HEK293 (cell line): ENCODE data around the gene PTGER2.

Source experiments
- AEBP2 ChIP-seq: fragments of 450-650 bp; formaldehyde crosslinking; IDR thresholded peaks from 2 replicates; pipeline ENCODE4 v1.5.1; 2016; ENCODE audit warnings: missing biosample characterization, missing genetic modification characterization, borderline replicate concordance
- FEZF1 ChIP-seq: fragments of 450-650 bp; formaldehyde crosslinking; IDR thresholded peaks from 2 replicates; pipeline ENCODE4 v1.5.1; 2016; ENCODE audit warnings: missing biosample characterization, missing genetic modification characterization
- GFI1B ChIP-seq: fragments of 450-650 bp; formaldehyde crosslinking; IDR thresholded peaks from 2 replicates; pipeline ENCODE4 v1.5.1; 2016; ENCODE audit warnings: missing biosample characterization, missing genetic modification characterization
- GLI2 ChIP-seq: fragments of 450-650 bp; formaldehyde crosslinking; IDR thresholded peaks from 2 replicates; pipeline ENCODE4; 2017; ENCODE audit warnings: missing biosample characterization, missing genetic modification characterization, low read depth, borderline replicate concordance
- KLF1 ChIP-seq: fragments of 450-650 bp; formaldehyde crosslinking; IDR thresholded peaks from 2 replicates; pipeline ENCODE4 v1.5.1; 2016; ENCODE audit warnings: missing biosample characterization, missing genetic modification characterization
- KLF7 ChIP-seq: fragments of 450-650 bp; formaldehyde crosslinking; IDR thresholded peaks from 2 replicates; pipeline ENCODE4 v1.5.1; 2016; ENCODE audit warnings: missing biosample characterization, missing genetic modification characterization, borderline replicate concordance
- PRDM1 ChIP-seq: fragments of 450-650 bp; formaldehyde crosslinking; IDR thresholded peaks from 2 replicates; pipeline ENCODE4; 2016; ENCODE audit warnings: missing biosample characterization, missing genetic modification characterization
- SCRT1 ChIP-seq: fragments of 450-650 bp; formaldehyde crosslinking; IDR thresholded peaks from 2 replicates; pipeline ENCODE4 v1.5.1; 2016; ENCODE audit warnings: missing biosample characterization, missing genetic modification characterization, borderline replicate concordance
- SP2 ChIP-seq: fragments of 450-650 bp; formaldehyde crosslinking; IDR thresholded peaks from 2 replicates; pipeline ENCODE4 v1.5.1; 2016; ENCODE audit warnings: missing biosample characterization, missing genetic modification characterization
- ZBTB20 ChIP-seq: fragments of 450-650 bp; formaldehyde crosslinking; IDR thresholded peaks from 2 replicates; pipeline ENCODE4 v1.5.1; 2016; ENCODE audit warnings: missing biosample characterization, missing genetic modification characterization
- ZBTB21 ChIP-seq: fragments of 450-650 bp; formaldehyde crosslinking; IDR thresholded peaks from 2 replicates; pipeline ENCODE4 v1.5.1; 2017; ENCODE audit warnings: missing biosample characterization, missing genetic modification characterization
- ZEB2 ChIP-seq: fragments of 450-650 bp; formaldehyde crosslinking; IDR thresholded peaks from 2 replicates; pipeline ENCODE4 v1.5.1; 2016; ENCODE audit warnings: missing biosample characterization, missing genetic modification characterization
- ZFP69B ChIP-seq: fragments of 450-650 bp; formaldehyde crosslinking; IDR thresholded peaks from 2 replicates; pipeline ENCODE4 v1.5.1; 2016; ENCODE audit warnings: missing biosample characterization, missing genetic modification characterization
- ZNF10 ChIP-seq: fragments of 450-650 bp; formaldehyde crosslinking; IDR thresholded peaks from 2 replicates; pipeline ENCODE4 v1.5.1; 2017; ENCODE audit warnings: missing biosample characterization, missing genetic modification characterization
- ZNF112 ChIP-seq: fragments of 450-650 bp; formaldehyde crosslinking; IDR thresholded peaks from 2 replicates; pipeline ENCODE4 v1.5.0; 2017; ENCODE audit warnings: missing biosample characterization, missing genetic modification characterization
- ZNF133 ChIP-seq: fragments of 450-650 bp; formaldehyde crosslinking; IDR thresholded peaks from 2 replicates; pipeline ENCODE4 v1.5.1; 2016; ENCODE audit warnings: missing biosample characterization, missing genetic modification characterization
- ZNF19 ChIP-seq: fragments of 450-650 bp; formaldehyde crosslinking; IDR thresholded peaks from 2 replicates; pipeline ENCODE4; 2016; ENCODE audit warnings: missing biosample characterization, missing genetic modification characterization, low read depth
- ZNF211 ChIP-seq: fragments of 450-650 bp; formaldehyde crosslinking; IDR thresholded peaks from 2 replicates; pipeline ENCODE4 v1.5.1; 2016; ENCODE audit warnings: low read depth, missing biosample characterization, missing genetic modification characterization
- ZNF37A ChIP-seq: fragments of 450-650 bp; IDR thresholded peaks from 2 replicates; pipeline ENCODE4 v1.5.1; 2018; ENCODE audit warnings: missing biosample characterization, missing genetic modification characterization
- ZNF398 ChIP-seq: fragments of 450-650 bp; formaldehyde crosslinking; IDR thresholded peaks from 2 replicates; pipeline ENCODE4 v1.5.1; 2017; ENCODE audit warnings: missing biosample characterization, missing genetic modification characterization
- ZNF529 ChIP-seq: fragments of 450-650 bp; formaldehyde crosslinking; IDR thresholded peaks from 2 replicates; pipeline ENCODE4 v1.5.1; 2017; ENCODE audit warnings: missing genetic modification characterization, missing biosample characterization; ENCODE audit not compliant: insufficient replicate concordance
- ZNF544 ChIP-seq: fragments of 450-650 bp; formaldehyde crosslinking; IDR thresholded peaks from 2 replicates; pipeline ENCODE4 v1.5.0; 2017; ENCODE audit warnings: missing biosample characterization, missing genetic modification characterization
- ZNF571 ChIP-seq: fragments of 450-650 bp; formaldehyde crosslinking; IDR thresholded peaks from 2 replicates; pipeline ENCODE4 v1.5.0; 2017; ENCODE audit warnings: missing biosample characterization, missing genetic modification characterization
- ZNF585B ChIP-seq: fragments of 450-650 bp; formaldehyde crosslinking; IDR thresholded peaks from 2 replicates; pipeline ENCODE4 v1.5.1; 2016; ENCODE audit warnings: missing biosample characterization, missing genetic modification characterization
- ZNF623 ChIP-seq: fragments of 450-650 bp; formaldehyde crosslinking; IDR thresholded peaks from 2 replicates; pipeline ENCODE4 v1.5.1; 2016; ENCODE audit warnings: missing biosample characterization, missing genetic modification characterization
- ZNF677 ChIP-seq: fragments of 450-650 bp; IDR thresholded peaks from 2 replicates; pipeline ENCODE4 v1.5.0; 2018; ENCODE audit warnings: missing biosample characterization, mild to moderate bottlenecking, missing genetic modification characterization, moderate library complexity
- ZNF701 ChIP-seq: fragments of 450-650 bp; formaldehyde crosslinking; IDR thresholded peaks from 2 replicates; pipeline ENCODE4 v1.5.1; 2016; ENCODE audit warnings: missing biosample characterization, missing genetic modification characterization
- ZNF792 ChIP-seq: fragments of 450-650 bp; formaldehyde crosslinking; IDR thresholded peaks from 2 replicates; pipeline ENCODE4 v1.5.1; 2016; ENCODE audit warnings: missing biosample characterization, missing genetic modification characterization
- ZNF837 ChIP-seq: fragments of 450-650 bp; formaldehyde crosslinking; IDR thresholded peaks from 2 replicates; pipeline ENCODE4 v1.5.1; 2016; ENCODE audit warnings: missing biosample characterization, missing genetic modification characterization
- TF ChIP-seq, protein P1 (sequence below): fragments of 450-650 bp; formaldehyde crosslinking; IDR thresholded peaks from 2 replicates; pipeline ENCODE4 v1.5.1; 2016; ENCODE audit warnings: missing biosample characterization, missing genetic modification characterization
- TF ChIP-seq, protein P2 (sequence below): fragments of 450-650 bp; formaldehyde crosslinking; IDR thresholded peaks from 2 replicates; pipeline ENCODE4 v1.5.1; 2017; ENCODE audit warnings: missing biosample characterization, missing genetic modification characterization
- TF ChIP-seq, protein P3 (sequence below): fragments of 450-650 bp; formaldehyde crosslinking; IDR thresholded peaks from 2 replicates; pipeline ENCODE4 v1.5.1; 2016; ENCODE audit warnings: missing biosample characterization, missing genetic modification characterization

The PTGER2 gene

GRCh38 chr14:52313903-52314594, at the start of gene PTGER2 (continued):
- TF ChIP-seq, protein P1, sequence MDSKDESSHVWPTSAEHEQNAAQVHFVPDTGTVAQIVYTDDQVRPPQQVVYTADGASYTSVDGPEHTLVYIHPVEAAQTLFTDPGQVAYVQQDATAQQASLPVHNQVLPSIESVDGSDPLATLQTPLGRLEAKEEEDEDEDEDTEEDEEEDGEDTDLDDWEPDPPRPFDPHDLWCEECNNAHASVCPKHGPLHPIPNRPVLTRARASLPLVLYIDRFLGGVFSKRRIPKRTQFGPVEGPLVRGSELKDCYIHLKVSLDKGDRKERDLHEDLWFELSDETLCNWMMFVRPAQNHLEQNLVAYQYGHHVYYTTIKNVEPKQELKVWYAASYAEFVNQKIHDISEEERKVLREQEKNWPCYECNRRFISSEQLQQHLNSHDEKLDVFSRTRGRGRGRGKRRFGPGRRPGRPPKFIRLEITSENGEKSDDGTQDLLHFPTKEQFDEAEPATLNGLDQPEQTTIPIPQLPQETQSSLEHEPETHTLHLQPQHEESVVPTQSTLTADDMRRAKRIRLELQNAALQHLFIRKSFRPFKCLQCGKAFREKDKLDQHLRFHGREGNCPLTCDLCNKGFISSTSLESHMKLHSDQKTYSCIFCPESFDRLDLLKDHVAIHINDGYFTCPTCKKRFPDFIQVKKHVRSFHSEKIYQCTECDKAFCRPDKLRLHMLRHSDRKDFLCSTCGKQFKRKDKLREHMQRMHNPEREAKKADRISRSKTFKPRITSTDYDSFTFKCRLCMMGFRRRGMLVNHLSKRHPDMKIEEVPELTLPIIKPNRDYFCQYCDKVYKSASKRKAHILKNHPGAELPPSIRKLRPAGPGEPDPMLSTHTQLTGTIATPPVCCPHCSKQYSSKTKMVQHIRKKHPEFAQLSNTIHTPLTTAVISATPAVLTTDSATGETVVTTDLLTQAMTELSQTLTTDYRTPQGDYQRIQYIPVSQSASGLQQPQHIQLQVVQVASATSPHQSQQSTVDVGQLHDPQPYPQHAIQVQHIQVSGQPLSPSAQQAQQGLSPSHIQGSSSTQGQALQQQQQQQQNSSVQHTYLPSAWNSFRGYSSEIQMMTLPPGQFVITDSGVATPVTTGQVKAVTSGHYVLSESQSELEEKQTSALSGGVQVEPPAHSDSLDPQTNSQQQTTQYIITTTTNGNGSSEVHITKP (tag by site-specific recombination): peak; percentile 56
- TF ChIP-seq ZNF112 (tag by site-specific recombination): no peak
- TF ChIP-seq ZBTB20 (tag by site-specific recombination): no peak
- TF ChIP-seq ZNF529 (tag by site-specific recombination): no peak
- TF ChIP-seq, protein P2, sequence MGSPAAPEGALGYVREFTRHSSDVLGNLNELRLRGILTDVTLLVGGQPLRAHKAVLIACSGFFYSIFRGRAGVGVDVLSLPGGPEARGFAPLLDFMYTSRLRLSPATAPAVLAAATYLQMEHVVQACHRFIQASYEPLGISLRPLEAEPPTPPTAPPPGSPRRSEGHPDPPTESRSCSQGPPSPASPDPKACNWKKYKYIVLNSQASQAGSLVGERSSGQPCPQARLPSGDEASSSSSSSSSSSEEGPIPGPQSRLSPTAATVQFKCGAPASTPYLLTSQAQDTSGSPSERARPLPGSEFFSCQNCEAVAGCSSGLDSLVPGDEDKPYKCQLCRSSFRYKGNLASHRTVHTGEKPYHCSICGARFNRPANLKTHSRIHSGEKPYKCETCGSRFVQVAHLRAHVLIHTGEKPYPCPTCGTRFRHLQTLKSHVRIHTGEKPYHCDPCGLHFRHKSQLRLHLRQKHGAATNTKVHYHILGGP: no peak
- TF ChIP-seq KLF7 (tag by site-specific recombination): no peak
- TF ChIP-seq ZNF571 (tag by site-specific recombination): no peak
- TF ChIP-seq ZNF19: no peak
- TF ChIP-seq, protein P3, sequence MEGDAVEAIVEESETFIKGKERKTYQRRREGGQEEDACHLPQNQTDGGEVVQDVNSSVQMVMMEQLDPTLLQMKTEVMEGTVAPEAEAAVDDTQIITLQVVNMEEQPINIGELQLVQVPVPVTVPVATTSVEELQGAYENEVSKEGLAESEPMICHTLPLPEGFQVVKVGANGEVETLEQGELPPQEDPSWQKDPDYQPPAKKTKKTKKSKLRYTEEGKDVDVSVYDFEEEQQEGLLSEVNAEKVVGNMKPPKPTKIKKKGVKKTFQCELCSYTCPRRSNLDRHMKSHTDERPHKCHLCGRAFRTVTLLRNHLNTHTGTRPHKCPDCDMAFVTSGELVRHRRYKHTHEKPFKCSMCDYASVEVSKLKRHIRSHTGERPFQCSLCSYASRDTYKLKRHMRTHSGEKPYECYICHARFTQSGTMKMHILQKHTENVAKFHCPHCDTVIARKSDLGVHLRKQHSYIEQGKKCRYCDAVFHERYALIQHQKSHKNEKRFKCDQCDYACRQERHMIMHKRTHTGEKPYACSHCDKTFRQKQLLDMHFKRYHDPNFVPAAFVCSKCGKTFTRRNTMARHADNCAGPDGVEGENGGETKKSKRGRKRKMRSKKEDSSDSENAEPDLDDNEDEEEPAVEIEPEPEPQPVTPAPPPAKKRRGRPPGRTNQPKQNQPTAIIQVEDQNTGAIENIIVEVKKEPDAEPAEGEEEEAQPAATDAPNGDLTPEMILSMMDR (tag by site-specific recombination): peak; percentile 30; the same call in 1 of the 2 replicates
- TF ChIP-seq SP2: peak; percentile 81
- no peak for TF ChIP-seq ZNF37A (tag by site-specific recombination)
- no peak for TF ChIP-seq ZNF10 (tag by site-specific recombination)
- TF ChIP-seq FEZF1 (tag by site-specific recombination): no peak
- no peak for TF ChIP-seq ZFP69B (tag by site-specific recombination)
- no peak for TF ChIP-seq ZNF585B (tag by site-specific recombination)
- TF ChIP-seq ZNF623 (tag by site-specific recombination): no peak
- TF ChIP-seq ZNF398 (tag by site-specific recombination): peak; percentile 73
- no peak for TF ChIP-seq ZBTB21 (tag by site-specific recombination)
- peak; percentile 66; the same call in 1 of the 2 replicates for TF ChIP-seq ZEB2
- TF ChIP-seq KLF1 (tag by site-specific recombination): peak; percentile 60
- no peak for TF ChIP-seq ZNF792
- no peak for TF ChIP-seq AEBP2 (tag by site-specific recombination)
- TF ChIP-seq ZNF837 (tag by site-specific recombination): no peak
- no peak for TF ChIP-seq PRDM1 (tag by site-specific recombination)
- TF ChIP-seq GLI2 (tag by site-specific recombination): no peak
- TF ChIP-seq GFI1B (tag by site-specific recombination): no peak
- no peak for TF ChIP-seq ZNF544 (tag by site-specific recombination)
- TF ChIP-seq ZNF133 (tag by site-specific recombination): no peak
- no peak for TF ChIP-seq ZNF211
- TF ChIP-seq ZNF677 (tag by site-specific recombination): no peak
- no peak for TF ChIP-seq ZNF701 (tag by site-specific recombination)
- no peak for TF ChIP-seq SCRT1 (tag by site-specific recombination)
